ENCODE results near the gene PTPRJ. TPM values are rescaled to one million over a fixed set of nuclear protein-coding genes. Genes with fewer than 3 reads are reported as not detected.

PTPRJ gene
- total and polyA plus RNA-seq, 2 of the 13 experiments (the other 11 are each of a cell fraction or from before 2014, with no cell fraction given): 1.0 to 1.2 TPM

DNA sequence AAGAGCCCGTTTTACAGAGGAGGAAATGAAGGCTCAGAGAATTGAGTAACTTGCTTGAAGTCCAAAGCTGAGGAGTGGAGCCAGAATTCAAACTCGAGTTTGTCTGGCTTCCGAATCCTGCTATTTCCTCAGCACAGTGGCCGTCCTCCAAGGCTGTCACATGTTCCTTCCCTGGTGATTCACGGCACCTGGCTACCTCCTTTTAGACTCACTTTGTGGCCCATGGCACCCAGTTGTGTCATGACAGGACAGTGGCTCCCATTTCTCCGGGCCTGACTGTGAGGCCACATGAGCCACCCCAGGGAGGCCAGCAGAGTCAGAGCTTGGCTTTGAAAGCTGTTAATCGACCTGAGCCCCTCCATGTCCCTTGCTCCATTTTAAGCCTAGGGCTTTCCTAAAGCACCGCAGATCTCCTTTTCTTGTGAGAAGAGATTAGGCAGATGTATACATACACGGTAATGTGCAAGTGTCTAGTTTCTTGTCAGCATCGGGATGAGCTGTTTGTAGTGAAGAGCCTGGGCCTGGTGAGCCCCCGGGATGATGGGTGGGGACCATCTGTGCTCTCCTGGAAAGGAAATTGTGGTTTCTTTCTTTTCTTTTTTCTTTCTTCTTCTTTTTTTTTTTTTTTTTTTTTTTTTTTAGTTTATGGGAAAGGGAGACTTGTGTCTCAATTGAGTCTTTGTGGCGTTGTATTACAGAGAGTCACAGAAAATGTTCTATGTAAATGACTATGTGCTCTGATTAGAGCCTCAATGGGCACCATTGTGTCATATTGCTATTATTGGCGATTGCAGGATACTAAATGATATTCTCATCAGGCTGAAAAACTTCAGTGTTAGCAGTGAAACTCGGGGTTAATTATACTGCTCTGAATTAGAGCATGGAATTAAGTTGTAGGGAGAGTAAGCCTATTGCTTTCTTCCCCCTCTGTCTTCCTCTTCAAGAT, 54.8 kb downstream of the PTPRJ start (continued):
- TF ChIP-seq ARID2 (CRISPR knock-in tag; IDR thresholded peaks at IDR 0.05; ENCODE audit: borderline replicate concordance) (no peak), NFE2L1 (CRISPR knock-in tag; IDR thresholded peaks at IDR 0.05; ENCODE audit: borderline replicate concordance) (no peak), ZNF816 (CRISPR knock-in tag; IDR thresholded peaks at IDR 0.05; ENCODE audit: borderline replicate concordance) (no peak), GLI4 (CRISPR knock-in tag; IDR thresholded peaks at IDR 0.05; ENCODE audit: borderline replicate concordance) (no peak), XBP1 (CRISPR knock-in tag; IDR thresholded peaks at IDR 0.05) (no peak), SPEN (CRISPR knock-in tag; IDR thresholded peaks at IDR 0.05; ENCODE audit: low read depth) (no peak), TOPORS (CRISPR knock-in tag; IDR thresholded peaks at IDR 0.05) (no peak), ZKSCAN1 (IDR thresholded peaks at IDR 0.05; ENCODE audit: low read length) (no peak), ZFP1 (CRISPR knock-in tag; IDR thresholded peaks at IDR 0.05) (no peak)
- TF ChIP-seq, protein P1, sequence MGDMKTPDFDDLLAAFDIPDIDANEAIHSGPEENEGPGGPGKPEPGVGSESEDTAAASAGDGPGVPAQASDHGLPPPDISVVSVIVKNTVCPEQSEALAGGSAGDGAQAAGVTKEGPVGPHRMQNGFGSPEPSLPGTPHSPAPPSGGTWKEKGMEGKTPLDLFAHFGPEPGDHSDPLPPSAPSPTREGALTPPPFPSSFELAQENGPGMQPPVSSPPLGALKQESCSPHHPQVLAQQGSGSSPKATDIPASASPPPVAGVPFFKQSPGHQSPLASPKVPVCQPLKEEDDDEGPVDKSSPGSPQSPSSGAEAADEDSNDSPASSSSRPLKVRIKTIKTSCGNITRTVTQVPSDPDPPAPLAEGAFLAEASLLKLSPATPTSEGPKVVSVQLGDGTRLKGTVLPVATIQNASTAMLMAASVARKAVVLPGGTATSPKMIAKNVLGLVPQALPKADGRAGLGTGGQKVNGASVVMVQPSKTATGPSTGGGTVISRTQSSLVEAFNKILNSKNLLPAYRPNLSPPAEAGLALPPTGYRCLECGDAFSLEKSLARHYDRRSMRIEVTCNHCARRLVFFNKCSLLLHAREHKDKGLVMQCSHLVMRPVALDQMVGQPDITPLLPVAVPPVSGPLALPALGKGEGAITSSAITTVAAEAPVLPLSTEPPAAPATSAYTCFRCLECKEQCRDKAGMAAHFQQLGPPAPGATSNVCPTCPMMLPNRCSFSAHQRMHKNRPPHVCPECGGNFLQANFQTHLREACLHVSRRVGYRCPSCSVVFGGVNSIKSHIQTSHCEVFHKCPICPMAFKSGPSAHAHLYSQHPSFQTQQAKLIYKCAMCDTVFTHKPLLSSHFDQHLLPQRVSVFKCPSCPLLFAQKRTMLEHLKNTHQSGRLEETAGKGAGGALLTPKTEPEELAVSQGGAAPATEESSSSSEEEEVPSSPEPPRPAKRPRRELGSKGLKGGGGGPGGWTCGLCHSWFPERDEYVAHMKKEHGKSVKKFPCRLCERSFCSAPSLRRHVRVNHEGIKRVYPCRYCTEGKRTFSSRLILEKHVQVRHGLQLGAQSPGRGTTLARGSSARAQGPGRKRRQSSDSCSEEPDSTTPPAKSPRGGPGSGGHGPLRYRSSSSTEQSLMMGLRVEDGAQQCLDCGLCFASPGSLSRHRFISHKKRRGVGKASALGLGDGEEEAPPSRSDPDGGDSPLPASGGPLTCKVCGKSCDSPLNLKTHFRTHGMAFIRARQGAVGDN (CRISPR knock-in tag; IDR thresholded peaks at IDR 0.05): no peak
